Esophagus mucosa (tissue), 1 donor: ENCODE measurements around the gene IGF2BP2. TPM values are rescaled to one million over a fixed set of nuclear protein-coding genes. Genes with fewer than 3 reads are reported as not detected.
A peak's percentile ranks its signal among the peaks of the same experiment; 100 is the strongest.
"Not testable (repeated sequence)": the region's sequence is repeated elsewhere in the genome, so short reads cannot be mapped to it uniquely, and the experiment has no call there.

Experiments used
- ATAC-seq: fragments of 200-7000 bp; cut with Tn5 transposase; one replicate; pipeline ENCODE4 v1.9.1; 2020
- total RNA-seq: library from RNA; stranded (reverse); gene quantifications from one replicate; pipeline ENCODE4 v1.2.4, GENCODE V29; 2023
- donor health status: DM: yes; HTN: yes; CAD: no.

The IGF2BP2 gene
- total RNA-seq, 1 donor from 2014 or later, result 4.9 TPM

DNA sequence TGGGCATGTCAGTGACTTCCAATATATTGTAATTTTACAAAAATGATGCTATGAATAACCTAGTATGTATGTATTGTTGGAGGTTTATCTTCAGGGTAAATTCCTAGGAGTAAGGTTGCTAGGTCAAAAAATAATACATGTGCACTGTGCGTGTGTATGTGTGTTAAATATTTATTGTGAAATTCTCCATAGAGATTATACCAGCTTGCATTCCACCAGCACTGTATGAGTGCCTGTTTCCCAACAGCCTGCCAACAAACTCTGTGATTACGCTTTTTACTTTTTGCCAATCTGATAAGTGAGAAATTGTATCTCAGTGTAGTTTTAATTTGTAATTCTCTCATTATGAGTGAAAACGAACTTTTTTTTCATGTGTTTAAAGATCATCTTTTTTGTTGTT is 12.6 kb upstream of the IGF2BP2 start:
- ATAC-seq, result no peak

DNA sequence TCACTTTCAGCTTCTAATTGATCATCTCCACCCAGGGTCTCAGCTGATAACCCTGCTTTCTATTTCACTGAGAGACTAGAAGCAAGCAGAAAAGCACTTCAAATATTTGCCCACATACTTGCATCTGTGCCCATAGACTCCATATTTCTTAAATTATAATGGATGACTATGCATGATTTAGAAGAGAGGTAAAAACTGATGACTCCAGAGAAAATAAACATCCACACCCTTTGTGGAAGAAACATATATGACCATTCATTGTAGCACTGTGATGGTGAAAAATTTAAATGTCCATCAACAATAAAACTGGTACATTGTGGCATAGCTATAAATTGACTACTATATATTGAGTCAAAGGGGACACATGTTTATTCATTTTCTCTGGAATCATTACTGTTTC is 7.1 kb upstream of the IGF2BP2 start:
- ATAC-seq, result no peak

DNA sequence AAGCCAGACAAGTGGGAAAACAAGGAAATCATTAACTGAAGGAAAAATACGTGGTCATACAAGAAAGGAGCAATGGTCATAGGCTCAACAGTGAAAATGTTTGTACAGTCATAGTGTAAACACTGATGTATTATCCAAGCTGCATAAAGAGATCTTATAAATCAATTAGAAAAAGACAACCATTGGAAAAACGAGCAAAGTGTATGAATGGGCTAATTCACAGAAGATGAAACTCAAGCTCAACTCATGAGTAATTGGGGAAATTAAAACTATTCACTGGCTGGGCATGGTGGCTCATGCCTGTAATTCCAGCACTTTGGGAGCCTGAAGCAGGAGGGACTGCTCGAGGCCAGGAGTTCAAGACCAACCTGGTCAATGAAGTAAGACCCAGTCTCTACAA is 6.4 kb upstream of the IGF2BP2 start:
- ATAC-seq, result no peak

GRCh38 chr3:185830018-185830797 is 5.4 kb upstream of the IGF2BP2 start:
- no peak for ATAC-seq

DNA sequence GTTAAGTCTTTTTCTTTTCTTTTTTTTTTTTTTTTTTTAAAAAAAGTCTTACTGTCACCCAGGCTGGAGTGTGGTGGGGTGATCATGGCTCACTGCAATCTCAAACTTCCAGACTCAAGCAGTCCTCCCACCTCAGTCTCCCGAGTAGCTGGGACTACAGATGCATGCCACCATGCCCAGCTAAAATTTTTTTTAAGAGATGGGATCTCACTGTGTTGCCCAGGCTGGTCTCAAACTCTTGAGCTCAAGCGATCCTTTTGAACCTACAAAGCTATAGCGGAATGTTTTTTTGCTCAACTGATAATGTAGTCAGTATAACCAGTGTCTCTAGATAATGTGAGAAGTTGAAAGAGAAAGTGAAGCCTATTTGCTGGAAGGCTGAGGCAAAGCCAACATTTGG is 3.9 kb upstream of the IGF2BP2 start:
- no peak for ATAC-seq

GRCh38 chr3:185827595-185828344 is 2.9 kb upstream of the IGF2BP2 start:
- no peak for ATAC-seq

- peak; percentile 60 for ATAC-seq
Observed at GRCh38 chr3:185825639-185826481, 1.0 kb upstream of the IGF2BP2 start.

- peak; percentile 27 for ATAC-seq
Observed at GRCh38 chr3:185824051-185825005, 514 bp downstream of the IGF2BP2 start.

DNA sequence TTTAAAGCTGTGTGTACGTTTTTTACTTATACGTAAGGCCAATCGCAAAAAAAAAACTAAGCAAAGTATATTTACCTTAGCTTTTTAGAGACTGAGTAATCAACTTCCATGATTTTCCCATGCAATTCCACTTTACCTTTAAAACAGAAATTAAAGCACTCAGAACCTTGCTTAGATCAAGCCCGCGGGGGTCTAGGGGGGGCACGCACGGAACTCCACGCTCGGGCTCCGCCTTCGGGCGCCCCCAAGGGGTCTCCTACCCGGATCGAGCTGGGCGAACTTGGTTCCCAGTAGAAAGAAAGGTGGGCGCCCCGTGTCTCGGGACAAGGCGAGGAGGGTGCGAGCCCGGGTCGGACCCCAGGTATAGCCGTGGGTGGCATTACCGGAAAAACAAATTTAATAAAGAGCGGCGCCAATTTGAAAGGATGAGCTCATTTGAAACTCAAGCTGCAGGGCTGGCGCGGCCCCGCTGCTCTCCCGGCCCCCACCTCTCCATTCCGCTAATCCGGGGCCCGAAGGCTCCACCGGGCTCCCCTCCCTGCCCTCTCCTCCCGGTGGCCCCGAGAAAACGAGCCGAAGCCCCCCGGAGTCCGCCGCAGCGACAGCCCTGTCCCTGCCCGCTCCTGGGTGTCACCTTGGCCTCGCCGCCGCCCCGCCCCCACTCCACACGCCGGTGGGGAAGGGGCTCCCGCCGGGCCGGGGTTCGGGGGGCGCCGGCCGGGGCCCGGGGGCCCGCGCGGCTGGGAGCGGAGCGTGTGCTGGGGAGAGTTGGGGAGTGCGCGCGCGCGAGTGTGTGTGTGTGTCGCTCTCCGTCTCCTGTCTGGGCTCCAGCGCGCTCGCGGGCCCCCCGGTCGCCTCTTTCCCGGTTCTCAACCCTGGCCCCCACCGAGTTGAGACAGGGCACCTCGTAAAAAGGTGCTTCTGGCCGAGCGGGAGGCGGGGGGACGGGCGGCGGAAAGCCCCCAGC is 1.5 kb downstream of the IGF2BP2 start:
- peak; percentile 34 for ATAC-seq

- no peak for ATAC-seq
Observed at GRCh38 chr3:185822221-185823000, 2.4 kb downstream of the IGF2BP2 start.

- peak; percentile 46 for ATAC-seq
Observed at GRCh38 chr3:185820973-185821758, 3.7 kb downstream of the IGF2BP2 start.

GRCh38 chr3:185818267-185818875 is 6.5 kb downstream of the IGF2BP2 start:
- no peak for ATAC-seq

- peak; percentile 32 for ATAC-seq
Observed at GRCh38 chr3:185815391-185816282, 9.2 kb downstream of the IGF2BP2 start.

- no peak for ATAC-seq
Observed at GRCh38 chr3:185813691-185814215, 11.1 kb downstream of the IGF2BP2 start.

- ATAC-seq, result no peak
Observed at GRCh38 chr3:185813205-185813604, 11.6 kb downstream of the IGF2BP2 start.

GRCh38 chr3:185807445-185808068 is 17.3 kb downstream of the IGF2BP2 start:
- ATAC-seq, result peak; percentile 94

DNA sequence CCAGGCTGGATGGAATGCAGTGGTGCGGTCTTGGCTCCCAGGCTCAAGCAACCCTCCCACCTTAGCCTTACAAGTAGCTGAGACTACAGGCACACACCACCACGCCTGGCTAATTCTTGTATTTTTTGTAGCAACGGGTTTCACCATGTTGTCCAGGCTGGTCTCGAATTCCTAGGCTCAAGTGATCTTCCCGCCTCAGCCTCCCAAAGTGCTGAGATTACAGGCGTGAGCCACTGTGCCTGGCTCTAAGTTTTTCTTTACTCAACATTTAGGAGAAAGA is 26.1 kb downstream of the IGF2BP2 start:
- not testable (repeated sequence) for ATAC-seq
